HG03439 (cell line): Measurements from ENCODE around the gene CAMKK1.

Source experiments
- ATAC-seq: cut with Tn5 transposase; IDR thresholded peaks from one replicate; pipeline ENCODE4 v1.9.1; 2021; ENCODE audit warnings: mild to moderate bottlenecking, moderate library complexity; ENCODE audit not compliant: unreplicated experiment

The CAMKK1 gene

DNA sequence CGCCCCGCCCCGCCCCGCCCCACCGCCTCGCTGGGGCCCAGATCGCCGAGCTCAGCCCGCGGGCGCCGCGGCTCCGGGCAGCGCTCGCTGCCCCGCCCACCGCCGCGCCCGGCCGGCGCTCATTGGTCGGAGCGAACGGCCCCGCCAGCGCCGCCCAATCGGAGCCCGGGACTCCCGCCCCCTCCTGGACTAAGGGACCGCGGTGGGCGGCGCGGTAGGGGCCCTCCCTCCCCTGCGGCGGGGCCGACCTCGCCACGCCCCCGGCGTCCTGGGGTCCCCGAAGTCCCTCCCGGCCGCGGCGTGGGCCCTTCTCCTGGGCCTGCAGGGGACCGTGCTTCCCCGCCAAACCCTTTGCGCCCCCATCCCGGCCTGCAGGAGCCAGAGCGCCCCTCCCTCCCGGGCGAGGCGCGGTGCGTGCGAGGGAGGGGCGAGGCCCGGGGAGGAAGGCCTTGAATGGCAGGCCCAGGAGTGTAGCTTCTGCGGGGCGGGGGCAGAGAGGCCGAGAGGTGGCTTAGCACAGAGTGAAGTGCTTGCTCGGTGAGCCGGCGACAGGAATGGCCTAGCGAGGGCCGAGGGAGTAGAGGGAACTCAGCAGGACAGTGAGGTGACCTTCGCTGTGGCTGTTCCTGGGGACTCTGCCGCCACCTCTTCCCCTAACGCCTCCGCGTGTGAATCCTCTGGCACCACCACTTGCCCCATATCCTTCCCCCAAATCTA is at the start of gene CAMKK1:
CAMKK1 (minus strand) TSS at position 51 of the 717 bp plus-strand sequence. CDS start 7,366 bp downstream, outside the sequence.
- ATAC-seq: peak; percentile 74

DNA sequence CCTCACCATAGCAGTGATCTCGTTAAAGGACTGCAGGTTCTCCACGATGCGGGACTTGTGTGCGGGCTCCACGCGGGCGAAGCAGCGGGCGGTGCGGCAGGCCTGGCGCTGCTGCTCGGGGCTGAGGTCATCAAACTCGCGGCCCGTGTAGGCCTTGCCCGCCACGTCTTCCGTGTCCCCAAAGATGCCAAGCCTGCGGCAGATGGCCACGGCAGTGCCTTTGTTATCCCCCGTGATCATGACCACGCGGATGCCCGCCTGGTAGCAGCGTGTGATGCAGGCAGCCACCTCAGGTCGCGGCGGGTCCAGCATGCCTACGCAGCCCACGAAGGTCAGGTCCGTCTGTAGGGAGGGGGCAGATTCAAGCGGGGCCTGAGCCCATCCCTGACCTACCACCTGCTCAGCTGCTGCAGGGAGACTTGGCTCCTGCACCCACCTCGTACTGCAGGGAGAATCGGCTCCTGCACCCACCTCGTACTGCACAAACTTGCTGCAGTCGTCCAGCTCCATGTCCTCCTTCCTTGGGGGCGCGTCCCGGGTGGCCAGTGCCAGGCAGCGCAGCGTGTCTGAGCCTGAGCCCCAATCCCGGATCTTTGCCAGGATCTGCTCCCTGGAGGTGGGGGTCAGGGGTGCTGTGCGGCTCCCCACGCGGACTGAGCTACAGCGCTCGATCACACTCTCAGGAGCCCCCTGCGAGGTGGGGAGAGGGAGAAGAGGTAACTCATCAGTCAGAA is 48.3 kb upstream of the CAMKK1 start:
- ATAC-seq: no peak

DNA sequence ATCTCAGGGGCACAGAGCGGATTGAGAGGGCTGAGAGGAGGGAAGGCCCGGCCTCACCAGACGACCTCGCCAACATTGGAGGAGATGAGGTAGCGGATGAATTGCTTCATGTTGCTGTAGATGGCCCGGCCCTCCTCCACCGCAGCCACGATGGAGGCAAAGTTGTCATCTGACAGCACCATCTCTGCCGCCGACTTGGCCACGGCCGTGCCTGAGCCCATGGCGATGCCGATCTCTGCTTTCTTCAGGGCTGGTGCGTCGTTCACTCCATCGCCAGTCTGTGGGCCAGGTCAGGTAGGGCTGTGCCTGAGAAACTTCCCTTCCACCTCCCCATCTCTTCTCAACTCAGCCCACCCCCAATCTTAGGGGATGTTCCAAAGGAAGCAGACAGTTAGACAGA is 44.5 kb upstream of the CAMKK1 start:
- no peak for ATAC-seq

DNA sequence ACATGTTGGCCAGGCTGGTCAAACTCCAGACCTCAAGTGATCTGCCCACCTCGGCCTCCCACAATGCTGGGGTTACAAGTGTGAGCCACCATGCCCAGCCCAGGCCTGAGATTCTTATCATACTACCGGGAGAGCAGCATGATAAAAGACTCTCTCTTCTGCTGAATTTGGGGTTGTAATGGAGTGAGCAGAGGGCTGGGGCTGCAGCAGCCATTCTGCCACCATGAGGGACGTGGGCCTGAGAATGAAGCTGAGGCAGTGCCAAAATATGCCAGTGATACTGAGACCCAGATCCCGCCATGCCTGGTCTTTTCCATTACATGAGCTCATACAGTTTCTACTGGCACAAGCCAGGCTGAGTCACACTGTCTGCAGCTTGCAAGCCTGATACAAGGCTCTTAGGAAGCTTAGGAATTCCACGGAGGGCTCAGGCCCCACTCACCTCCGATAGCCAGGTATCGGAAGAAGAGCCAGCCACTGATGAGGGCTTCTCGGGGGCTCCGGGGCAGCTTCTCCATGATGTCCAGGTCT is 43.0 kb upstream of the CAMKK1 start:
- no peak for ATAC-seq

DNA sequence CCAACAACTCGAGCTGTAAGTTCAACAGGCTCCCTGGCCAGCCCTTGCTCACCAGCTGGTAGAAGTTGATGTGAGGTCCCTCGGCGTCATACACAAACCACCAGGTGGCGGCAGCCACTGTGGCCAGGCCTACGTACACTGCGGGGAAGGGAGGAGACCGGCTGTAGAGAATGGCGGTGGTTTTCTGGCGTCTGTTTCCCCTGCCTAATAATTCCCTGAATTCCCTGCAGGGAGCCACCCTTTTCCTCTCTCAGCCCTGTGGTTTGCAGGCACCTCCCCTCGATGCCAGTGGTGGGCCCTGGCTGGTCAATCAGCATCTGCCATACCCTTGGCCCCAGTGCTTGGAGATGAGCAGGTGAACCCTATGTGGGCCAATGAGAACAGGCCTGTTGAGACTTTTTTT is 42.3 kb upstream of the CAMKK1 start:
- ATAC-seq: no peak

DNA sequence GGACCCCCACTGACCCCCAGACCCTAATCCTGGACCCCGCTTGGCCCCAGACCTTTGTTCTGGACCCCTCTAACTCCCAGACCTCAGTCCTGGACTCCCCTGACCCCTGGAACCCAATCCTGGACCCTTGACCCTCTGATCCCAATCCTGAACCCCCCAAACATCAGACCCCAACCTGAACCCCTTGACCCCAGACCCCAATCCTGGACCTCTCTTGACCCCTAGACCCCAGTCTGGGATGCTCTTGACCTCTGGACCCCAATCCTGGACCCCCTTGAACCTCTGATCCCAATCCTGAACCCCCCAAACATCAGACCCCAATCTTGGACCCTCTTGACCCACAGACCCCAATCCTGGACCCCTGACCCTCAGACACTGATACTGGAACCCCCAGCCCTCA is 36.9 kb upstream of the CAMKK1 start:
- ATAC-seq: no peak

DNA sequence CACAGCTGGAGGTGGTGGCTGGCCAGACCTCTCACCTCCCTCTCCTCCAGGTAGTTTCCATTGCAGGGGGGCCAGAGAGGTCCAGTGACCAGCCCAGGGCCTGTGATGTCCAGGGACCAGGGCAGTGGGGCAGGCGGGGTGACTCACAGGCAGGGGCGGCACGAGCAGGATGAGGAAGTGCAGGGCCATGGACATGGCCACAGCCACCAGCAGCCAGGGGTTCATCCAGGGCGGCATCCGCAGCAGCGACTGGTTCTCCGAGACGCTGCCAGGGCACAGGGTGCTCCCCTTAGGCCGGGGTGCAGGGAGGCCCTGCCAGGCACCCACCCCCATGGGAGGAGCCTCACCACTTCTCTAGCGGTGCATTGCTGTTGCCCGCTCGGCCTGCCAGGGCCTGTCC is 36.3 kb upstream of the CAMKK1 start:
- no peak for ATAC-seq

DNA sequence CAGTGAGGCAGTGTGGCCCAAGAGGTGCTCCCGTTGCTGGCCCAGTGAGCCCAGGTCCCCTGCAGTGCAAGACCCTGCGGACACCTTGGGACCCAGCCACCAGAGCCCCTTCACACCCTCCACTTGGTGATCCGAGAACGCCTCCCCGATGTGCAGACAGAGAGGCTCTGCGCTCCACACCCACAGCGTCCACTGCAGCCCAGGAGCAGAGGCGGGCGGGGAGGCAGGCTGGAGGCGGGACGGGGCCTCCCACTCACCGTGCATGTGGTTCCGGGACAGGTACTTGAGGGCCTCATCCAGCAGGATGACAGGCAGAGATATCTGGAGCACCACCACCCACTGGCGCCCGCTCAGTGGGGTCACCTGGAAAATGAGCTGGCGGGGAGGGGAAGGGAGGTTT is 35.6 kb upstream of the CAMKK1 start:
- no peak for ATAC-seq

DNA sequence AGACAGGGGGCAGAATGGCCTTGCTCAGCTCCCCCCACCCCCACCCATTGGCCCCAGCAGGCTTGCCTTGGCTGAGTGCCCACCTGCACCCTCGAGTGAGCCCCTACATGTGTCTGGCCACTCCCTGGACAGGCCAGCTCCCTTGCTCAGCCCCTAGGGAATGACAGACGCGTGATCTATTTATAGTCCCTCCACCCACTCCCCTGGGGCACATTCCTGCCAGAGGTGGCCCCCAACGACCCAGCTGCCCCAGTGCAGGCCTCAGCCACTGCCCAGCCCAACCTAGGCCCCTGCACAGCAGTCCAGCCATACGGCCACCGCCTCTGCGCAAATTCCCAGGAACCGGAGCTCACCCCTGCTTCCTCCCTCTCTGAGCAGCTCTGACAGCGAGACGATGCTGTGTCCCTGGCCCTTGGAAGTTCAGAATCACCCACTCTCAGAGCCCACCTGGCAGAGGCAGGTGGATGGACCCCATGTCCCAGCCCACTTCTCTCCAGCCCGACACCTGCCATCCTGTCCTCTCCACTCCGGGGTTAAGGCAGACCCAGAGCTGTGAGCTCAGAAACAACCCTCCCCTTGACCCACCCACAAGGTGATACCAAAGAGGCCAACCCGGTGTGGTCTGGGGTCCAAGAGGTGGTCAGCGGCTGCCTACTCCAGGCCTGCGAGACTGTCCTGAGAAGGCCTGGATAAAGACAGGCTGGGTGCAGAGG is 34.9 kb upstream of the CAMKK1 start:
- ATAC-seq: no peak

DNA sequence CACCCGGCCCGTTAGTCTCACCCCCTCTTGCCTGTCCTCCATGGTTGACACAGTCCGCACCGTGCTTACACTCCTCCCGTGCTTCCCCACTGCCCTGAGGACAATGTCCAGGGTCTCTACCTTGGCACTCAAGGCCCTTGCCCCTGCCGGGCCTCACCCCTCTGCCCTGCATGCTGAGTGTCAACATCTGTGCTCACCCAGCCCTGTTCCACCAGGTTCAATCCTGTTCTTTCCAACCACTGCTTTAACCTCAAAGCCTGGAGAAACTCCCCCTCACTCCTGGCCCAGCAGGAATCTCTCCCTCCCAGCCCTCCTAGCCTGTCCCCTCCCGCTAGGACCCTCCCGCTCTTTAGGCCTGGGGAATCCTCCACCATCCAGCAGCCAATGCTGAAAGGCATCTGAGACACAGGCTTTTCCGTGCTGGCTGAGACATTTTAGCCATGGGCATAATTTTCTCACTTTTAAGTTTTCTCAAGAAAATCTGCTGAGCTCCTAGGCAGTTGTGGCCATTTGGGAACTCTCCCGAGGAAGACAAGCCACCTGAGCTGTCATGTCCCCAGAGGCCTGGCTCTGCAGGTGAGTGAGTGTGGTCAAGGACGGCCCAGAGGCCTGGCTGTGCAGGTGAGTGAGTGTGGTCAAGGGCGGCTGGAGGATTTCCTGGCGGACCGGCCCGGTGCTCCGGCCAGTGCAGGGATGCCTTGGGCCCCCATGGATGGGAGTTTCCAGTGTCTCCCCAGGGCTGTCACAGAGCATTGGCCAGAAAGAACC is 34.2 kb upstream of the CAMKK1 start:
- ATAC-seq: no peak

DNA sequence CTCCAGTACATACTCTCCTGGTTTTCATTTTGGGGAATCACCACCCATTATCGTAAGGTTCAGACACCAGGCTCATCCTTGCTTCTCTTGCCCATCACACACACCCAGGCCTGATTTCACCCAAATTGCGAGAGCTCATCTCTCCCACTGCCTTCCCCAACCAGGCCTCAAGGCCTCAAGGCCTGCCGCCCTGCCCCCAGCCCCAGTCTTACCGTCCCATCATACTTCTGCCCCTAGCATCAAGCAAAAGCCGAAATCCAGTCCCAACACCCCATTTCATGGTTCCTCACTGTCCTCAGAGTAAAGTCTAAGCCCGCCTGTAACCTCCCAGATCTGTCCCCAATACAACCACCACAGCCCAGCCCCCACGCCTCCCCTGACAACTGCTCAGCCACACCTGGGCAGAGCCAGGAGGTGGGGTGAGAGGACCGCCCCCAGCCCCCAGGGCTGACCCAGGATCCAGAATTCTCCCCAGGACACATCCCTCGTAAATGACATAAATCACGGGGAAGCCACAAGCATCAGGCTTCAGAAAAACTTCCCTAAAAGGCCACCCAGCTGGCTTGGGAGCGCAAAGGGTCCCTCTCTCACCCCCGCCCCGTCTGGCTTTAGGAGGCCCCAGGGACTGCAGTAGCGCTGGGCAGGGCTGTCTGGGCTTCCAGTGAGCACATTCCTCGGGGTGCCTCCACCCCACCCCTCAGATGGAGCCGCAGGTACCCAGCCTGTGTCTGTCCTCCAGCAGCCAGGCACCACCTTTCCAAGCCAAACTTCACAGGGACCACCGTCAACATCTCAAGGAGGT is 33.0 kb upstream of the CAMKK1 start:
- ATAC-seq: no peak

DNA sequence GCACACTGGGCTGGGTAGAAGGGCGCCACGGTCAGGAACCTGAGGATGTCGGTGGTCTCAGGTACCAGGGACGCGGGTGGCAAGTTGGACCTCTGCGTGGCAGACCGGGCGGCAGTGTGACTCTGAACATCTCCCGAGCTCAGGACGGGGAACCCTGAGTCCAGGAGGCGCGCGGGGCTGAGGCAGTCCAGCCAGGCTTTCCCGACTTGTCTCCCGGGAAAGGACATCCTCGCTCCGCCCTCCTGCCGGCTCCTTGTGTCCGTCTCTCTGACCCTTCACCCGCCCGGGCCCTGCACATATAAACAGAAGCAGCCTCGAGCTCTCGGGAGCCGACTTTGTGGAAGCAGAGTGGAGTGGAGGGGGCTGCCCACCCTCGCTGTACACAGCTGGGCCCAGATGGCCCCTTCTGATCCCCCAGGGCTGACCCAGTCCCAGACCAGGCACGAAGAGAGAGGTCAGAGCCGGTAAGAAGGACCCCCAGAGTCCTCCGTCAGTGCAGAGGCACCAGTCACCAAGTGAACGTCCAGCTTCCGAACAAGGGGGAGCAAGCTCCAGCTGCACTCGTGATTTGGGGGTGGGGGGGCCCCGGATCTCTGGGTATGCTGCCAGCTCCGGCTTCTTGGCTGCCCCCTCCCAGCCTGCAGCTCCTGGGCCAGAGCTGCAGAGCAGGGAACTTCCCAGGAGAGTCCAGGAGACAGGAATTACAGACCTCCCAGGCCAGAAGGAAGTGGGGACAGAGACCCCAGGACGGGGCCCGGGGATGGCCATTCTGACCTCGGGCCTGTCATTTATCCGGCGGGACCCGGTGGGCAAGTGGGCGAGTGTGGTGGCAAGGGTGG is 31.9 kb upstream of the CAMKK1 start:
- ATAC-seq: no peak

DNA sequence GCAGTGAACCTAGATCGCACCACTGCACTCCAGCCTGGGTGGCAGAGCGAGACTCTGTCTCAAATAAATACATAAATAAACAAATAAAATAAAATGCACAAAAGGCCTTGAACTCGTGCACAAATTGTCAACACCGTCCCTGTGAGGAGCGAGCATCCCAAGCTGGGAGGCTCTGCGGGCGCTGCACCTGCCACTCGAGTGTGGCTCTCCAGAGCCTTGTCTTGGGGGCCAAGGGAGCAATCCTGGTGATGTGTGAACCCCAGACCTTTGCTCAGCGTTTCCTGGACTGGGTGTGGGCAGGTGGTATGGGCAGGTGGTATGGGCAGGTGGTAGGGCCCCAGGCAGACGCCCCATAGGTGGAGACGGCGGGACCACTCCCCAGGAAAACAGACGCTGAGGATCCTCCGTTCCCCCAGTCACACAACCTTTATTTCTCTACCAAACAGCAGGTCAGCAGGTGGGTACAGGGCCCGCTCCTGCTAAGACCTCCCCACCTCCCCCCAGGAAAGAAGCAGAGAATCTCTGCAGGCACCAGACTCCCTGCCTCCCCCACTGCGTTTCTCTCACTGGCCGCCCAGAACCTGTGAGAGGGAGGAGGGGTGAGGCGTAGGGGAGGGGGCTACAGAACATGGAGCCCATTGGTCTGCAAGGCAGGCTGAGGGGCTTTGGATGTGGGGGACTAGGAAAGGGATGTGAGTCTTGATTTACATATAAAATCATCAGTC is 30.8 kb upstream of the CAMKK1 start:
- no peak for ATAC-seq

DNA sequence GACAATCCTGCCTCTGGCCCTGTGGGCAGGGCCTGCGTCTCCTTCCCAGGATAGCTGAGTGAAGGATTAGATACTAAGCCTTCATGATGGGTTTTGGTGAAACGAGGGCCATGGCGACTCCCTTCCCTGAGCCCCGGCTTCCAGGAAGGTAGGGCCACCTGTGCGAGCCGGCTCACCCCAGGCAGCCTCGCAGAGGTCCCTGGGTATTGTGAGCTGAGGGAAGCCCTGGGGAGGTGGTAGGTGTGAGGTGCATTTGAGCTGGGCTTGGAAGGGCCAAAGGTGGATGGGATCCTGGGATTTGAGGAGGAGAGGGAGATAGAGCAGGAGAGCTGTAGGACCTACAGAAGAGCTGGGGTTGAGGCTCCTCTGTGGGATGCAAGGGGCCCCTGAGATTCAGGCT is 29.9 kb upstream of the CAMKK1 start:
- ATAC-seq: no peak

DNA sequence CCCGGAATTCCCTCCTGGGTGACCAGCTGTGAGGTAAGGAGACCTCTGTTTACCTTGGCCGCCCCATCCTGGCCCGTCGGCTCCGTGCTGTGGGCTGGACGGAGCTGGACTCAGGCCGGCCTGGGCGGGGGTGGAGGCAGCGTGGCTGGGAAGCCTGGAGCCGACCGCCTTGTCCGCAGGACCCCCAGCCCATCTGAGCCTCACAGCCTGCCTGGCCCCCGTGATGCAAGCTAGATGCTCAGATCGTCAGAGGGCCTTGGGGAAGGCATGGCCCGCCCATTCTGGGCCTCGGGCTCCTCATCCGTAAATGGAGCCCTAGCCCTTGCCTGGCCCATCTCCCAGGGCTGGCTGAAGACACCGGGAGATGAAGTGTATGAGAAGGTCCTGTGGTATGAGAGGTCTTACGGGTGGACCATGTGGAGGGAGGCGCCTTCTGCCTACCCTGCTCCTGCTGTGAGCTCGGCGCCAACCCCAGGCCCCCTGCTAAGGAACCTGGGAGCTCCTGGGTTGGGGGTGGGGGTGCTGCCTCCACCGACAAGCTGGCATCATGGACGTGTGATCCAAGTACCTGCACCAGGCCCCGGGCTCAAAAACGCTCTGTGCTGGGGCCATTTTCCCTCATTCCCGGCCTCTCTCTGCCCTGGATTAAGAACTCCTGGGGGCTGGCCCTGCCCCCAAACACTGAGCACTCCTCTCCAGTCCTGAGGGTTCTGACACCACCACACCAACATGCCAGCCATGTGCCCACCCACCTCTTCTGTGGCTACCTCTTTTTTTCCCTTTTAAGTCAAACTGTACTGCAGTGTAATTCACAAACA is 28.9 kb upstream of the CAMKK1 start:
- no peak for ATAC-seq

DNA sequence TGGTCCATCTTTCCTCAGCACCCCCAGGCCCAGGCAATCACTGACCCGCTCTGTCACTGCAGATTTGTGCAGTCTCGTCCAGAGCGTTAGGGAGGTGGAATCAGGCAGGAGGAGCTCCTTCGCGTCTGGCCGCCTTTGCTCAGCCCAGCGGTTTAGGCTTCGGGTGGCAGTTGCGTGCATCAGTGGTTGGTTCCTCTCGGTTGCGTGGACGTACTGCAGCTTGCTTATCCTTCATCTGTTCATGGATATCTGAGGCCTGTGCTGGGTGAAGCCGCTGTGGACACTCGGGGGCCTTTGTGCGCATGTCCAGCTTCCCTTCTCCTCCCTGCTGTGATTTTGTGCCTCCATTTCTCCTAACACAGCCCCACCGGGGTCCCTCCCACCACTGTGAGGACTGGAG is 28.2 kb upstream of the CAMKK1 start:
- no peak for ATAC-seq

DNA sequence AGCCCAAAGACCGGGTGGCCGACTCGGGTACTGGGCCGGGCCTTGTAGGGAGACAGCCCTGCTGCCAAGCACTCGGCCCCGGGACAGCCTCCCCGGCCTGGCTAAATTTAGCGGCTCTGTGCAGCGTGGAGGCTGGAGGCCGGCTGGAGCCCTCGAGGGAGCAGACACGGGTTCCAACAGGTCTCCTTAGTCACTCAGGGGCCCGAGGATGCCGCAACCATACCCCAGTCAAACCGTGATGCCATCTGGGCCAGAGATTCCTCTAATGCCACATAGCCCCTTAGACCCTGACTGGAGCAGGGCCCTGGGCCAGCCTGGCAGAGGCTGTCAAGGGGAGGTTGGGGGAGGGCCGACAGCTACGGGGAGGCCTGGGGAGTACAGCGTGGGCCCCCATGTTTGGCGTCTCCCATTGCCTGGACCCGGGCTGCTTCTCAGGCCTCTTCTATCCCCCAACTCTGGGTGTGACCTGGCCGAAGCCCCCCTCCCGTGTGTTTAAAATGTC is 26.3 kb upstream of the CAMKK1 start:
- no peak for ATAC-seq
